Mammary epithelial cell (primary cell): ENCODE measurements around the gene HS6ST2.

Experiments used
- CTCF ChIP-seq, 2 donors: IDR thresholded peaks in 1 of 2; conservative IDR thresholded peaks in 1 of 2; 2 replicates each; pipeline ENCODE4 v1.5.1; 2011 to 2012; ENCODE audit warnings: inconsistent platforms in 2 of 2, low read length in 2 of 2, mild to moderate bottlenecking in 2 of 2, control low read depth in 1 of 2, low read depth in 1 of 2; ENCODE audit not compliant: insufficient read depth in 1 of 2; ENCODE audit errors: extremely low read depth in 1 of 2
- EZH2 ChIP-seq: IDR thresholded peaks from 2 replicates; pipeline ENCODE4 v1.6.1; 2012; ENCODE audit warnings: low read length, inconsistent platforms, borderline replicate concordance

- TF ChIP-seq CTCF (conservative IDR thresholded peaks at IDR 0.05 in 1 of 2, IDR thresholded peaks at IDR 0.05 in 1 of 2; ENCODE audit: extremely low read depth in 1 of 2, insufficient read depth in 1 of 2, low read depth in 1 of 2, low read length in 2 of 2) = no peak
- TF ChIP-seq EZH2 = no peak
Measured at GRCh38 chrX:132815643-132816042, 142.8 kb downstream of the HS6ST2 start.
